ENCODE results near the gene PRSS2.

DNA sequence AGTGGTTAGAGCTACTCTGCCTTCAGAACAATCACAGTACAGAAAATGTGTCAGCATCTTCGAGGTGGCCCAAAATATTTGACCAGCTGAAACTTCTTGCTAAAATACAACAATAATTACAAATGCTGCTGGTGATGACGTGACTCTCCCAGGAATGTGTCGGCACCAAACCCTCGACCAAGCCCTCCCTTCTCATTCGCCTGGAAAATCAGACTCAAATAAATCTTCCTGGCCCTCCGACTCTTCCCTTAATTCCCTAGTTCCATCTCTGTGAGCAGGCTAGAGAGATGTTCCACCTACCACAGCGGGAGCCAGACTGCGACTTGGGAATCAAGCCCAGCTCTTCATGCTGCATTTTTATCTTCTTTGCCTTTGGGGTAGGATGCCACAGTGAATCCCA lies 4.1 kb downstream of the PRSS2 start:
- TF ChIP-seq, protein P1, sequence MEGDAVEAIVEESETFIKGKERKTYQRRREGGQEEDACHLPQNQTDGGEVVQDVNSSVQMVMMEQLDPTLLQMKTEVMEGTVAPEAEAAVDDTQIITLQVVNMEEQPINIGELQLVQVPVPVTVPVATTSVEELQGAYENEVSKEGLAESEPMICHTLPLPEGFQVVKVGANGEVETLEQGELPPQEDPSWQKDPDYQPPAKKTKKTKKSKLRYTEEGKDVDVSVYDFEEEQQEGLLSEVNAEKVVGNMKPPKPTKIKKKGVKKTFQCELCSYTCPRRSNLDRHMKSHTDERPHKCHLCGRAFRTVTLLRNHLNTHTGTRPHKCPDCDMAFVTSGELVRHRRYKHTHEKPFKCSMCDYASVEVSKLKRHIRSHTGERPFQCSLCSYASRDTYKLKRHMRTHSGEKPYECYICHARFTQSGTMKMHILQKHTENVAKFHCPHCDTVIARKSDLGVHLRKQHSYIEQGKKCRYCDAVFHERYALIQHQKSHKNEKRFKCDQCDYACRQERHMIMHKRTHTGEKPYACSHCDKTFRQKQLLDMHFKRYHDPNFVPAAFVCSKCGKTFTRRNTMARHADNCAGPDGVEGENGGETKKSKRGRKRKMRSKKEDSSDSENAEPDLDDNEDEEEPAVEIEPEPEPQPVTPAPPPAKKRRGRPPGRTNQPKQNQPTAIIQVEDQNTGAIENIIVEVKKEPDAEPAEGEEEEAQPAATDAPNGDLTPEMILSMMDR (IDR thresholded peaks at IDR 0.05) = no peak
- TF ChIP-seq POLR2A (IDR thresholded peaks at IDR 0.05) = no peak

Measured in lower leg skin (tissue), 3 donors.